ENCODE measurements around the gene ZNF816.
"Not testable (repeated sequence)": the region's sequence is repeated elsewhere in the genome, so short reads cannot be mapped to it uniquely, and the experiment has no call there.

Gene ZNF816

GRCh38 chr19:52943884-52944643 lies 18.6 kb downstream of the ZNF816 start:
- H3K4me3 ChIP-seq (ENCODE audit: low read depth, low read length), result no peak overlapping the region
- H3K27me3 ChIP-seq (ENCODE audit: insufficient read depth, low read length), result no peaks in the 10 kb centered on the region
- H2AFZ ChIP-seq (ENCODE audit: low read length, unreplicated experiment), result no peak overlapping the region
- no peaks in the 10 kb centered on the region for H3K36me3 ChIP-seq (ENCODE audit: insufficient read depth, low read length)
- H3K27ac ChIP-seq (ENCODE audit: low read depth, low read length), result no peak overlapping the region
- no peaks in the 10 kb centered on the region for H3K79me2 ChIP-seq (ENCODE audit: control insufficient read depth, insufficient read depth, low read length, unreplicated experiment)
- H3K4me1 ChIP-seq (ENCODE audit: control insufficient read depth, insufficient read depth, low read length, unreplicated experiment), result no peaks in the 10 kb centered on the region

DNA sequence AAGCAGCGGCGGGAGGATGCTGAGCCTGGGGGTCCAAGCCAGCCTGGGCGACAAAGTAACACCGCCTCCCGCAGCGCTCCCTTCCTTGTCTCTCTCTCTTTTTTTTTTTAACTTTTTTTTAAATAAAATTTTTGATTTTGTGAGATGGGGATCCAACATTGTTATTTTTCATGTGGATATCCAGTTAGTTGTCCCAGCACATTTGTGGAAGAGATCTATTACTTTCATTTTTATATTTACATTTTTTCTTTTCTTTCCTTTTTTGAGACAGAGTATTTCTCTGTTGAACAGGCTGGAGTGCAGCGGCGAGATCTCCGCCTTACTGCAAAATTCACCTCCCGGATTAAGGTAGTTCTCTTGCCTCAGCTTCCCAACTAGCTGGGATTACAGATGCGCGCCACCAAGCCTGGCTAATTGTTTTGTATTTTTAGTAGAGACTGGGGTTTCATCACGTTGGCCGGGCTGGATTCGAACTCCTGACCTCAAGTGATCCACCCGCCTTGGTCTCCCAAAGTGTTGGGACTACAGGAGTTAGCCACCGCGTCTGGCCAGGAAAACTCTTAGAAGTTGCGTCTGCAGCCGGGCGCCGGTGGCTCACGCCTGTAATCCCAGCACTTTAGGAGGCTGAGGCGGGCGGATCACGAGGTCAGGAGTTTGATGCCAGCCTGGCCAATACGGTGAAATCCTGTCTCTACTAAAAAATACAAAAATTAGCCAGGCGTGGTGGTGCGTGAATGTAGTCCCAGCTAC lies 19.4 kb downstream of the ZNF816 start:
- no peaks in the 10 kb centered on the region for H3K36me3 ChIP-seq (ENCODE audit: insufficient read depth, low read length)
- no peaks in the 10 kb centered on the region for H3K4me1 ChIP-seq (ENCODE audit: control insufficient read depth, insufficient read depth, low read length, unreplicated experiment)
- no peaks in the 10 kb centered on the region for H3K79me2 ChIP-seq (ENCODE audit: control insufficient read depth, insufficient read depth, low read length, unreplicated experiment)
- H3K4me3 ChIP-seq (ENCODE audit: low read depth, low read length), result peak overlapping the region; percentile 95
- H3K27ac ChIP-seq (ENCODE audit: low read depth, low read length), result no peak overlapping the region
- peak overlapping the region; percentile 64 for H2AFZ ChIP-seq (ENCODE audit: low read length, unreplicated experiment)
- no peaks in the 10 kb centered on the region for H3K27me3 ChIP-seq (ENCODE audit: insufficient read depth, low read length)

GRCh38 chr19:52942386-52943133 lies 20.1 kb downstream of the ZNF816 start:
- peak overlapping the region; percentile 95 for H2AFZ ChIP-seq (ENCODE audit: low read length, unreplicated experiment)
- H3K4me1 ChIP-seq (ENCODE audit: control insufficient read depth, insufficient read depth, low read length, unreplicated experiment), result no peaks in the 10 kb centered on the region
- H3K79me2 ChIP-seq (ENCODE audit: control insufficient read depth, insufficient read depth, low read length, unreplicated experiment), result no peaks in the 10 kb centered on the region
- H3K4me3 ChIP-seq (ENCODE audit: low read depth, low read length), result peak overlapping the region; percentile 95
- peak overlapping the region; percentile 50 for H3K27ac ChIP-seq (ENCODE audit: low read depth, low read length)
- no peaks in the 10 kb centered on the region for H3K36me3 ChIP-seq (ENCODE audit: insufficient read depth, low read length)
- H3K27me3 ChIP-seq (ENCODE audit: insufficient read depth, low read length), result no peaks in the 10 kb centered on the region

- H3K27me3 ChIP-seq (ENCODE audit: insufficient read depth, low read length), result no peaks in the 10 kb centered on the region
- H3K79me2 ChIP-seq (ENCODE audit: control insufficient read depth, insufficient read depth, low read length, unreplicated experiment), result no peaks in the 10 kb centered on the region
- peak overlapping the region; percentile 95 for H2AFZ ChIP-seq (ENCODE audit: low read length, unreplicated experiment)
- peak overlapping the region; percentile 95 for H3K4me3 ChIP-seq (ENCODE audit: low read depth, low read length)
- H3K36me3 ChIP-seq (ENCODE audit: insufficient read depth, low read length), result no peaks in the 10 kb centered on the region
- peak overlapping the region; percentile 50 for H3K27ac ChIP-seq (ENCODE audit: low read depth, low read length)
- H3K4me1 ChIP-seq (ENCODE audit: control insufficient read depth, insufficient read depth, low read length, unreplicated experiment), result no peaks in the 10 kb centered on the region
Observed at GRCh38 chr19:52941941-52942385, 20.7 kb downstream of the ZNF816 start.

- H3K79me2 ChIP-seq (ENCODE audit: control insufficient read depth, insufficient read depth, low read length, unreplicated experiment); H2AFZ ChIP-seq (ENCODE audit: low read length, unreplicated experiment): not testable (repeated sequence)
Observed at GRCh38 chr19:52941523-52941922, 21.2 kb downstream of the ZNF816 start.

DNA sequence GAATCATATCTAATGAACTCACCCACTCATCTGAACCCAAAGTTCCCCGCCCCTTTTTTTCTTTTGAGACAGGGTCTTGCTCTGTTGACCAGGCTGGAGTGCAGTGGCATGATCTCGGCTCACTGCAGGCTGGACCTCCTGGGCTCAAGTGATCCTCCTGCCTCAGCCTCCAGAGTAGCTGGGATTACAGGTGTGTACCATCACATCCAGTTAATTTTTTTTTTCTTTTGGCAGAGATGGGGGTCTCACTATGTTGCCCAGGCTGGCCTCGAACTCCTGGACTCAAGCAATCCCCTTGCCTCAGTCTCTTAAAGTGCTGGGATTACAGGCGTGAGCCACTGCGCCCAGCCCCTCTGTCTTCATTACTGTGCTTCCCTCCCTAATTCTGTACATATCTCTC lies 21.8 kb downstream of the ZNF816 start:
- not testable (repeated sequence) for H3K4me3 ChIP-seq (ENCODE audit: low read depth, low read length)

More at GRCh38 chr19:52941523-52941922, 21.2 kb downstream of the ZNF816 start:
- not testable (repeated sequence) for H3K36me3 ChIP-seq (ENCODE audit: insufficient read depth, low read length); H3K27me3 ChIP-seq (ENCODE audit: insufficient read depth, low read length); H3K27ac ChIP-seq (ENCODE audit: low read depth, low read length); H3K4me1 ChIP-seq (ENCODE audit: control insufficient read depth, insufficient read depth, low read length, unreplicated experiment)
- peak overlapping the region; percentile 95 for H3K4me3 ChIP-seq (ENCODE audit: low read depth, low read length)

GRCh38 chr19:52938761-52939160 lies 23.9 kb downstream of the ZNF816 start:
- Histone ChIP-seq H2AFZ (ENCODE audit: low read length, unreplicated experiment) (no peak overlapping the region), H3K4me1 (ENCODE audit: control insufficient read depth, insufficient read depth, low read length, unreplicated experiment) (no peaks in the 10 kb centered on the region), H3K27ac (ENCODE audit: low read depth, low read length) (no peak overlapping the region), H3K4me3 (ENCODE audit: low read depth, low read length) (no peak overlapping the region), H3K27me3 (ENCODE audit: insufficient read depth, low read length) (no peaks in the 10 kb centered on the region), H3K79me2 (ENCODE audit: control insufficient read depth, insufficient read depth, low read length, unreplicated experiment) (no peaks in the 10 kb centered on the region), H3K36me3 (ENCODE audit: insufficient read depth, low read length) (0 out of 2 replicates have a peak, but pooled peaks cover 2% of the 10 kb centered on the region)

More for the DNA sequence above, 21.8 kb downstream of the ZNF816 start:
- not testable (repeated sequence) for H3K4me1 ChIP-seq (ENCODE audit: control insufficient read depth, insufficient read depth, low read length, unreplicated experiment); H3K79me2 ChIP-seq (ENCODE audit: control insufficient read depth, insufficient read depth, low read length, unreplicated experiment); H3K36me3 ChIP-seq (ENCODE audit: insufficient read depth, low read length); H3K27ac ChIP-seq (ENCODE audit: low read depth, low read length); H3K27me3 ChIP-seq (ENCODE audit: insufficient read depth, low read length); H2AFZ ChIP-seq (ENCODE audit: low read length, unreplicated experiment)

- H3K4me3 ChIP-seq (ENCODE audit: low read depth, low read length), result no peak overlapping the region
- H3K79me2 ChIP-seq (ENCODE audit: control insufficient read depth, insufficient read depth, low read length, unreplicated experiment), result no peaks in the 10 kb centered on the region
- no peaks in the 10 kb centered on the region for H3K27me3 ChIP-seq (ENCODE audit: insufficient read depth, low read length)
- no peak overlapping the region for H2AFZ ChIP-seq (ENCODE audit: low read length, unreplicated experiment)
- H3K27ac ChIP-seq (ENCODE audit: low read depth, low read length), result no peak overlapping the region
- 0 out of 2 replicates have a peak, but pooled peaks cover 2% of the 10 kb centered on the region for H3K36me3 ChIP-seq (ENCODE audit: insufficient read depth, low read length)
- no peaks in the 10 kb centered on the region for H3K4me1 ChIP-seq (ENCODE audit: control insufficient read depth, insufficient read depth, low read length, unreplicated experiment)
Observed at GRCh38 chr19:52936954-52937325, 25.7 kb downstream of the ZNF816 start.

GRCh38 chr19:52936151-52936953 lies 26.3 kb downstream of the ZNF816 start:
- H3K27me3 ChIP-seq (ENCODE audit: insufficient read depth, low read length), result no peaks in the 10 kb centered on the region
- H3K4me3 ChIP-seq (ENCODE audit: low read depth, low read length), result no peak overlapping the region
- H3K4me1 ChIP-seq (ENCODE audit: control insufficient read depth, insufficient read depth, low read length, unreplicated experiment), result no peaks in the 10 kb centered on the region
- H2AFZ ChIP-seq (ENCODE audit: low read length, unreplicated experiment), result no peak overlapping the region
- no peak overlapping the region for H3K27ac ChIP-seq (ENCODE audit: low read depth, low read length)
- 0 out of 2 replicates have a peak, but pooled peaks cover 2% of the 10 kb centered on the region for H3K36me3 ChIP-seq (ENCODE audit: insufficient read depth, low read length)
- H3K79me2 ChIP-seq (ENCODE audit: control insufficient read depth, insufficient read depth, low read length, unreplicated experiment), result no peaks in the 10 kb centered on the region

GRCh38 chr19:52935434-52935833 lies 27.2 kb downstream of the ZNF816 start:
- no peak overlapping the region for H2AFZ ChIP-seq (ENCODE audit: low read length, unreplicated experiment)
- H3K4me3 ChIP-seq (ENCODE audit: low read depth, low read length), result no peak overlapping the region
- H3K27me3 ChIP-seq (ENCODE audit: insufficient read depth, low read length), result no peaks in the 10 kb centered on the region
- no peaks in the 10 kb centered on the region for H3K79me2 ChIP-seq (ENCODE audit: control insufficient read depth, insufficient read depth, low read length, unreplicated experiment)
- H3K36me3 ChIP-seq (ENCODE audit: insufficient read depth, low read length), result 0 out of 2 replicates have a peak, but pooled peaks cover 2% of the 10 kb centered on the region
- H3K27ac ChIP-seq (ENCODE audit: low read depth, low read length), result no peak overlapping the region
- H3K4me1 ChIP-seq (ENCODE audit: control insufficient read depth, insufficient read depth, low read length, unreplicated experiment), result no peaks in the 10 kb centered on the region
